DOHH2 (cell line): Measurements from ENCODE around the gene GASK1A.

Source experiments
- CTCF ChIP-seq: fragments of 200-600 bp; sonication (generic); IDR thresholded peaks from one replicate; pipeline ENCODE4 v1.5.1; 2014; ENCODE audit warnings: antibody characterized with exemption, mild to moderate bottlenecking, low read depth, low read length; ENCODE audit not compliant: poor library complexity, severe bottlenecking
- EZH2phosphoT487 ChIP-seq: fragments of 200-600 bp; sonication (generic); IDR thresholded peaks from 2 replicates; pipeline ENCODE4 v1.6.1; 2017; ENCODE audit warnings: borderline replicate concordance, mild to moderate bottlenecking, antibody characterized with exemption, low read length, moderate library complexity, mixed read lengths

GRCh38 chr3:43048470-43048869 lies 69.4 kb downstream of the GASK1A start:
- no peak for TF ChIP-seq CTCF
- TF ChIP-seq EZH2phosphoT487 = no peak
